Neural progenitor cell (in vitro differentiated cells): Measurements from ENCODE around the gene WWOX. TPM values are rescaled to one million over a fixed set of nuclear protein-coding genes. Genes with fewer than 3 reads are reported as not detected.

Source experiments
- DNase-seq: peaks from one replicate; pipeline ENCODE4 v3.0.0-alpha.2; 2016; ENCODE audit warnings: low spot score
- H2AFZ ChIP-seq: fragments of 200-600 bp; sonication (generic); replicated peaks from 2 replicates; pipeline ENCODE4 v1.6.1; 2016; ENCODE audit warnings: antibody characterized with exemption
- H3F3A ChIP-seq: fragments of 200-600 bp; sonication (generic); 2 replicates; pipeline ENCODE4 v1.6.1; 2016; ENCODE audit warnings: antibody characterized with exemption, low read depth
- H3K27ac ChIP-seq: fragments of 200-600 bp; sonication (generic); 2 replicates; pipeline ENCODE4 v1.5.1; 2016; ENCODE audit warnings: mild to moderate bottlenecking
- H3K27me3 ChIP-seq: fragments of 200-600 bp; sonication (generic); 2 replicates; pipeline ENCODE4 v1.6.1; 2016; ENCODE audit warnings: mild to moderate bottlenecking, moderate library complexity
- H3K36me3 ChIP-seq: fragments of 200-600 bp; sonication (generic); 2 replicates; pipeline ENCODE4 v1.5.1; 2016
- H3K4me1 ChIP-seq: fragments of 200-600 bp; sonication (generic); 2 replicates; pipeline ENCODE4 v1.6.1; 2016; ENCODE audit warnings: mixed run types
- H3K4me2 ChIP-seq: fragments of 200-600 bp; sonication (generic); 2 replicates; pipeline ENCODE4 v1.6.1; 2016
- H3K4me3 ChIP-seq: fragments of 200-600 bp; sonication (generic); 2 replicates; pipeline ENCODE4 v1.5.1; 2016
- H3K79me2 ChIP-seq: fragments of 200-600 bp; sonication (generic); 2 replicates; pipeline ENCODE4 v1.6.1; 2016; ENCODE audit warnings: low read depth
- H3K9ac ChIP-seq: fragments of 200-600 bp; sonication (generic); 2 replicates; pipeline ENCODE4 v1.6.1; 2016
- H3K9me3 ChIP-seq: fragments of 200-600 bp; sonication (generic); 2 replicates; pipeline ENCODE4 v1.5.1; 2016; ENCODE audit warnings: low read depth
- H4K20me1 ChIP-seq: fragments of 200-600 bp; sonication (generic); 2 replicates; pipeline ENCODE4 v1.6.1; 2016; ENCODE audit warnings: low read depth
- H3K27ac Mint-ChIP-seq: 3 replicates; pipeline ENCODE4 v1.8.0; 2021; ENCODE audit warnings: mixed read lengths
- H3K27me3 Mint-ChIP-seq: 2 replicates; pipeline ENCODE4 v1.8.0; 2022; ENCODE audit warnings: low read depth, mild to moderate bottlenecking, inconsistent platforms, moderate library complexity, mixed read lengths; ENCODE audit not compliant: insufficient read depth
- H3K36me3 Mint-ChIP-seq: 3 replicates; pipeline ENCODE4 v1.8.0; 2021; ENCODE audit warnings: mixed read lengths
- H3K4me1 Mint-ChIP-seq: 3 replicates; pipeline ENCODE4 v1.8.0; 2021; ENCODE audit warnings: mixed read lengths
- H3K4me3 Mint-ChIP-seq: 3 replicates; pipeline ENCODE4 v1.8.0; 2021; ENCODE audit warnings: mild to moderate bottlenecking, moderate library complexity, mixed read lengths
- H3K9me3 Mint-ChIP-seq: 3 replicates; pipeline ENCODE4 v1.8.0; 2020; ENCODE audit warnings: mixed read lengths
- CTCF ChIP-seq: fragments of 200-600 bp; sonication (generic); IDR thresholded peaks from 2 replicates; pipeline ENCODE4 v1.5.1; 2017; ENCODE audit warnings: antibody characterized with exemption, mild to moderate bottlenecking
- EZH2 ChIP-seq: fragments of 200-600 bp; sonication (generic); IDR thresholded peaks from 2 replicates; pipeline ENCODE4 v1.6.1; 2017; ENCODE audit warnings: antibody characterized with exemption, mild to moderate bottlenecking, moderate library complexity
- EZH2phosphoT487 ChIP-seq: fragments of 200-600 bp; sonication (generic); IDR thresholded peaks from 2 replicates; pipeline ENCODE4 v1.6.1; 2017; ENCODE audit warnings: antibody characterized with exemption
- total RNA-seq: library from RNA; depleted of rRNA; stranded (reverse); fragments of >200 nt; gene quantifications from 2 replicates; pipeline ENCODE4 v1.2.3, GENCODE V29; 2015; ENCODE audit warnings: low replicate concordance

The WWOX gene
- total RNA-seq, 1 donor from 2014 or later = 63.7 TPM

GRCh38 chr16:79109771-79110170, 1010.3 kb downstream of the WWOX start:
- Histone ChIP-seq H4K20me1 (no peaks in the 10 kb centered on the region), H3F3A (peaks cover 1% of the 10 kb centered on the region), H3K4me1 (peaks cover 16% of the 10 kb centered on the region), H3K79me2 (no peaks in the 10 kb centered on the region), H2AFZ (no peak overlapping the region), H3K4me2 (no peak overlapping the region), H3K4me3 (no peak overlapping the region), H3K27me3 (no peaks in the 10 kb centered on the region), H3K36me3 (no peaks in the 10 kb centered on the region), H3K9ac (no peak overlapping the region), H3K27ac (no peak overlapping the region), H3K9me3 (no peaks in the 10 kb centered on the region)
- DNase-seq = no peak
- peaks cover 31% of the 10 kb centered on the region for H3K4me1 Mint-ChIP-seq
- H3K36me3 Mint-ChIP-seq = no peaks in the 10 kb centered on the region
- H3K27me3 Mint-ChIP-seq = peaks cover 9% of the 10 kb centered on the region
- TF ChIP-seq EZH2phosphoT487 (no peak), EZH2 (no peak), CTCF (no peak)
- no peak overlapping the region for H3K27ac Mint-ChIP-seq
- H3K9me3 Mint-ChIP-seq = no peaks in the 10 kb centered on the region
- H3K4me3 Mint-ChIP-seq = no peak overlapping the region

GRCh38 chr16:79110242-79110641, 1010.8 kb downstream of the WWOX start:
- H3K36me3 Mint-ChIP-seq = no peaks in the 10 kb centered on the region
- H3K4me1 Mint-ChIP-seq = peaks cover 26% of the 10 kb centered on the region
- H3F3A ChIP-seq = no peaks in the 10 kb centered on the region
- no peak overlapping the region for H3K27ac ChIP-seq
- H3K36me3 ChIP-seq = no peaks in the 10 kb centered on the region
- H3K27me3 Mint-ChIP-seq = peaks cover 9% of the 10 kb centered on the region
- no peak overlapping the region for H3K4me3 ChIP-seq
- no peaks in the 10 kb centered on the region for H3K27me3 ChIP-seq
- no peak for DNase-seq
- TF ChIP-seq CTCF (no peak), EZH2phosphoT487 (no peak)
- no peak overlapping the region for H3K4me3 Mint-ChIP-seq
- no peak overlapping the region for H3K27ac Mint-ChIP-seq
- no peak overlapping the region for H3K9ac ChIP-seq
- H3K9me3 ChIP-seq = no peaks in the 10 kb centered on the region
- H3K4me1 ChIP-seq = peaks cover 11% of the 10 kb centered on the region
- no peaks in the 10 kb centered on the region for H3K9me3 Mint-ChIP-seq
- H3K79me2 ChIP-seq = no peaks in the 10 kb centered on the region
- no peaks in the 10 kb centered on the region for H4K20me1 ChIP-seq
- no peak overlapping the region for H2AFZ ChIP-seq
- H3K4me2 ChIP-seq = no peak overlapping the region

- H3K4me1 Mint-ChIP-seq = peaks cover 20% of the 10 kb centered on the region
- H3K27me3 Mint-ChIP-seq = peaks cover 9% of the 10 kb centered on the region
- H3K9me3 Mint-ChIP-seq = no peaks in the 10 kb centered on the region
- Histone ChIP-seq H3K4me2 (no peak overlapping the region), H3K9ac (no peak overlapping the region), H3K4me3 (no peak overlapping the region), H3K27me3 (no peaks in the 10 kb centered on the region), H4K20me1 (no peaks in the 10 kb centered on the region), H2AFZ (no peak overlapping the region), H3K4me1 (peaks cover 9% of the 10 kb centered on the region), H3K79me2 (no peaks in the 10 kb centered on the region), H3K27ac (no peak overlapping the region), H3K36me3 (no peaks in the 10 kb centered on the region), H3K9me3 (no peaks in the 10 kb centered on the region), H3F3A (no peaks in the 10 kb centered on the region)
- no peak overlapping the region for H3K4me3 Mint-ChIP-seq
- no peak for DNase-seq
- H3K27ac Mint-ChIP-seq = no peak overlapping the region
- no peak for TF ChIP-seq EZH2
- TF ChIP-seq CTCF = no peak
- no peak for TF ChIP-seq EZH2phosphoT487
- H3K36me3 Mint-ChIP-seq = no peaks in the 10 kb centered on the region
Observed at GRCh38 chr16:79110953-79111352, 1011.5 kb downstream of the WWOX start.

GRCh38 chr16:79112462-79112861, 1013.0 kb downstream of the WWOX start:
- Mint-ChIP-seq H3K36me3 (peaks cover 2% of the 10 kb centered on the region), H3K27me3 (peaks cover 6% of the 10 kb centered on the region), H3K9me3 (peaks cover 9% of the 10 kb centered on the region), H3K27ac (no peak overlapping the region), H3K4me3 (no peak overlapping the region), H3K4me1 (peaks cover 17% of the 10 kb centered on the region)
- Histone ChIP-seq H3F3A (no peaks in the 10 kb centered on the region), H4K20me1 (no peaks in the 10 kb centered on the region), H3K79me2 (no peaks in the 10 kb centered on the region), H3K4me2 (no peak overlapping the region), H3K9me3 (no peaks in the 10 kb centered on the region), H3K9ac (no peak overlapping the region), H3K27ac (no peak overlapping the region), H2AFZ (no peak overlapping the region), H3K4me1 (peaks cover 9% of the 10 kb centered on the region), H3K4me3 (no peak overlapping the region), H3K27me3 (no peaks in the 10 kb centered on the region), H3K36me3 (no peaks in the 10 kb centered on the region)
- TF ChIP-seq EZH2 (no peak), EZH2phosphoT487 (no peak), CTCF (no peak)
- no peak for DNase-seq
